Endothelial cell of umbilical vein (primary cell): ENCODE measurements around the gene MIER2.
"Not testable (repeated sequence)": the region's sequence is repeated elsewhere in the genome, so short reads cannot be mapped to it uniquely, and the experiment has no call there.

ENCODE experiments used
- POLR2A ChIP-seq: IDR thresholded peaks from 2 replicates; pipeline ENCODE4 v1.6.1; 2012; ENCODE audit warnings: low read depth, mild to moderate bottlenecking, control low read depth, low read length
- TF ChIP-seq, protein P1 (sequence below), 2 donors: IDR thresholded peaks; 1 replicate in 1 of 2; 2 replicates in 1 of 2; pipeline ENCODE4 v1.5.1; 2011; ENCODE audit warnings: low read length in 2 of 2, mild to moderate bottlenecking in 2 of 2, moderate library complexity in 2 of 2, control low read depth in 1 of 2, inconsistent platforms in 1 of 2, low read depth in 1 of 2; ENCODE audit not compliant: insufficient read depth in 1 of 2; ENCODE audit errors: extremely low read depth in 1 of 2

DNA sequence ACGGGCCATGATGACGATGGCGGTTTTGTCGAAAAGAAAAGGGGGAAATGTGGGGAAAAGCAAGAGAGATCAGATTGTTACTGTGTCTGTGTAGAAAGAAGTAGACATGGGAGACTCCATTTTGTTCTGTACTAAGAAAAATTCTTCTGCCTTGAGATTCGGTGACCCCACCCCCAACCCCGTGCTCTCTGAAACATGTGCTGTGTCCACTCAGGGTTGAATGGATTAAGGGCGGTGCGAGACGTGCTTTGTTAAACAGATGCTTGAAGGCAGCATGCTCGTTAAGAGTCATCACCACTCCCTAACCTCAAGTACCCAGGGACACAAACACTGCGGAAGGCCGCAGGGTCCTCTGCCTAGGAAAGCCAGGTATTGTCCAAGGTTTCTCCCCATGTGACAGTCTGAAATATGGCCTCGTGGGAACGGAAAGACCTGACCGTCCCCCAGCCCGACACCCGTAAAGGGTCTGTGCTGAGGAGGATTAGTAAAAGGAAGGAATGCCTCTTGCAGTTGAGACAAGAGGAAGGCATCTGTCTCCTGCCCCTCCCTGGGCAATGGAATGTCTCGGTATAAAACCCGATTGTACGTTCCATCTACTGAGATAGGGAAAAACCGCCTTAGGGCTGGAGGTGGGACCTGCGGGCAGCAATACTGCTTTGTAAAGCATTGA lies 42.2 kb upstream of the MIER2 start:
- TF ChIP-seq, protein P1, sequence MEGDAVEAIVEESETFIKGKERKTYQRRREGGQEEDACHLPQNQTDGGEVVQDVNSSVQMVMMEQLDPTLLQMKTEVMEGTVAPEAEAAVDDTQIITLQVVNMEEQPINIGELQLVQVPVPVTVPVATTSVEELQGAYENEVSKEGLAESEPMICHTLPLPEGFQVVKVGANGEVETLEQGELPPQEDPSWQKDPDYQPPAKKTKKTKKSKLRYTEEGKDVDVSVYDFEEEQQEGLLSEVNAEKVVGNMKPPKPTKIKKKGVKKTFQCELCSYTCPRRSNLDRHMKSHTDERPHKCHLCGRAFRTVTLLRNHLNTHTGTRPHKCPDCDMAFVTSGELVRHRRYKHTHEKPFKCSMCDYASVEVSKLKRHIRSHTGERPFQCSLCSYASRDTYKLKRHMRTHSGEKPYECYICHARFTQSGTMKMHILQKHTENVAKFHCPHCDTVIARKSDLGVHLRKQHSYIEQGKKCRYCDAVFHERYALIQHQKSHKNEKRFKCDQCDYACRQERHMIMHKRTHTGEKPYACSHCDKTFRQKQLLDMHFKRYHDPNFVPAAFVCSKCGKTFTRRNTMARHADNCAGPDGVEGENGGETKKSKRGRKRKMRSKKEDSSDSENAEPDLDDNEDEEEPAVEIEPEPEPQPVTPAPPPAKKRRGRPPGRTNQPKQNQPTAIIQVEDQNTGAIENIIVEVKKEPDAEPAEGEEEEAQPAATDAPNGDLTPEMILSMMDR (IDR thresholded peaks at IDR 0.05; ENCODE audit: extremely low read depth in 1 of 2, insufficient read depth in 1 of 2, low read depth in 1 of 2, low read length in 2 of 2), result not testable (repeated sequence)
- TF ChIP-seq POLR2A, result not testable (repeated sequence)
